Breast epithelium (tissue), 4 donors: ENCODE results near the gene SMARCD3. TPM values are rescaled to one million over a fixed set of nuclear protein-coding genes. Genes with fewer than 3 reads are reported as not detected.
A peak's percentile ranks its signal among the peaks of the same experiment; 100 is the strongest.

ENCODE experiments used
- DNase-seq, 2 donors: peaks; one replicate each; pipeline ENCODE4 v3.0.0-alpha.2; 2019; ENCODE audit warnings: low spot score in 2 of 2
- H3K27ac ChIP-seq, 2 donors: fragments of 200-600 bp; sonication (generic) in 1 of 2; one replicate each; pipeline ENCODE4 v1.5.1; 2016 to 2019; ENCODE audit warnings: mild to moderate bottlenecking in 1 of 2
- H3K27me3 ChIP-seq, 2 donors: fragments of 200-600 bp; sonication (generic) in 1 of 2; one replicate each; pipeline versions ENCODE4 v1.5.1 to v1.6.0; 2017 to 2019; ENCODE audit warnings: control low read depth in 1 of 2, mild to moderate bottlenecking in 1 of 2
- H3K36me3 ChIP-seq: fragments of 200-600 bp; one replicate; pipeline ENCODE4 v1.5.1; 2019
- H3K4me1 ChIP-seq, 2 donors: fragments of 200-600 bp; sonication (generic); one replicate each; pipeline ENCODE4 v1.5.1; 2016 to 2019; ENCODE audit warnings: control low read depth in 1 of 2
- H3K4me3 ChIP-seq, 3 donors: fragments of 200-600 bp; sonication (generic); 1 replicate in 2 of 3; 2 replicates in 1 of 3; pipeline ENCODE4 v1.5.1; 2016 to 2019; ENCODE audit warnings: mild to moderate bottlenecking in 3 of 3, moderate library complexity in 2 of 3
- H3K9me3 ChIP-seq, 2 donors: fragments of 200-600 bp; sonication (generic) in 1 of 2; one replicate each; pipeline ENCODE4 v1.5.1; 2016 to 2019; ENCODE audit warnings: control low read depth in 1 of 2
- POLR2A ChIP-seq: fragments of 450-650 bp; IDR thresholded peaks from one replicate; pipeline ENCODE4 v1.6.1; 2016; ENCODE audit warnings: antibody characterized with exemption, mild to moderate bottlenecking, moderate library complexity
- POLR2AphosphoS5 ChIP-seq, 3 donors: sonication (generic); formaldehyde crosslinking; IDR thresholded peaks; one replicate each; pipeline ENCODE4 v1.6.1; 2017; ENCODE audit warnings: antibody characterized with exemption in 3 of 3
- intact Hi-C: fragments of 100-400 bp; cut with DNase I; formaldehyde crosslinking; loops from one replicate; pipeline ENCODE4 v1.15.1; 2023; ENCODE audit warnings: low total_unique reads
- total RNA-seq, 3 donors: library from RNA; depleted of rRNA; stranded (reverse); fragments of >200 nt; gene quantifications; one replicate each; pipeline ENCODE4 v1.1.0, GENCODE V29; 2016
- TF ChIP-seq, protein P1 (sequence below), 3 donors: fragments of 450-650 bp; IDR thresholded peaks; one replicate each; pipeline ENCODE4 v1.5.1; 2016 to 2017; ENCODE audit warnings: antibody characterized with exemption in 3 of 3, mild to moderate bottlenecking in 3 of 3, moderate library complexity in 3 of 3

SMARCD3 gene
- total RNA-seq: 10 to 100 TPM; 21.3 to 69.5 (median 43.5) TPM

DNA sequence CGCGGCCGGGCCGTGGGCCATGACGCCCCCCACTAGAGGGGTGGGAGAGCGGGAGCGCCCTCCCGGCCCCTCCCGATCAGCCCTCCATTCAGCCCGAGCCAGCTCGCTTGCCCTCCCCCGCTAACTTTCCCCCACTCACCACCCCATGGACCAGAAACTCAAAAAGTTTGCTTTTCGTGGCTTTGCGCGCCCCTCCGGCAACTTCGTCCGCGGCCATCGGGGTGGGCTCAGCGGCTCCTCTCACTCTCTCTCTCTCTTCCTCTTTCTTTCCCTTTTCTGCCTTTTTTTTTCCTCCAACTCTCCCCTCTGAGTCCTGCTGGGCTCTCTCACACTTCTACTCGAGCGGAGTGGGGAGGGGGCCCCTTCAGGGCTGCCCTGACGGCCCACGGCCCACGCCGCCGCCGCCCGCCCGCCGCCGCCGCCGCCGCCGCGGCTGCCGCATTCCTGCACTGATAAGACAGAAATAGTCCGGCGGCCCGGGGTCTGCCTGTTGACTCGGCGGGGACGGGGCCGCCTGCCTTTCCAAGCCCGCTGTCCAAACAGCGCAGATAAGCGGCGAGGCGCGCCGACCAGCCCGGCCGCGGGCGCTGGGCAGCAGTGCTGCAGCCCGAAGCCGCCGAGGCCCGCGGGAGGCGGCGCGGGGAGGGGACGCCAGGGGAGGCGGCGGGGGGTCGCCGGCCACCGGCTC lies at the start of gene SMARCD3:
Gene SMARCD3 (minus strand): TSS at position 349 of the 688 bp plus-strand sequence. CDS start 132 bp downstream, at position 217.
- TF ChIP-seq POLR2A (no peak), POLR2AphosphoS5 (IDR thresholded peaks at IDR 0.05) (no peak)
- TF ChIP-seq, protein P1, sequence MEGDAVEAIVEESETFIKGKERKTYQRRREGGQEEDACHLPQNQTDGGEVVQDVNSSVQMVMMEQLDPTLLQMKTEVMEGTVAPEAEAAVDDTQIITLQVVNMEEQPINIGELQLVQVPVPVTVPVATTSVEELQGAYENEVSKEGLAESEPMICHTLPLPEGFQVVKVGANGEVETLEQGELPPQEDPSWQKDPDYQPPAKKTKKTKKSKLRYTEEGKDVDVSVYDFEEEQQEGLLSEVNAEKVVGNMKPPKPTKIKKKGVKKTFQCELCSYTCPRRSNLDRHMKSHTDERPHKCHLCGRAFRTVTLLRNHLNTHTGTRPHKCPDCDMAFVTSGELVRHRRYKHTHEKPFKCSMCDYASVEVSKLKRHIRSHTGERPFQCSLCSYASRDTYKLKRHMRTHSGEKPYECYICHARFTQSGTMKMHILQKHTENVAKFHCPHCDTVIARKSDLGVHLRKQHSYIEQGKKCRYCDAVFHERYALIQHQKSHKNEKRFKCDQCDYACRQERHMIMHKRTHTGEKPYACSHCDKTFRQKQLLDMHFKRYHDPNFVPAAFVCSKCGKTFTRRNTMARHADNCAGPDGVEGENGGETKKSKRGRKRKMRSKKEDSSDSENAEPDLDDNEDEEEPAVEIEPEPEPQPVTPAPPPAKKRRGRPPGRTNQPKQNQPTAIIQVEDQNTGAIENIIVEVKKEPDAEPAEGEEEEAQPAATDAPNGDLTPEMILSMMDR (IDR thresholded peaks at IDR 0.05): no peak
- H3K27me3 ChIP-seq: no peaks in the 10 kb centered on the region
- no peak for DNase-seq
- peak within 1 kb of the TSS; percentile 58 to 86 (median 68) for H3K4me3 ChIP-seq
- H3K27ac ChIP-seq: peak within 1 kb of the TSS; percentile 84 to 94
- intact Hi-C loops: no loop called here
- H3K4me1 ChIP-seq: peaks cover 9 to 21% of the 10 kb centered on the region in 2 donors
- no peaks in the 10 kb centered on the region for H3K9me3 ChIP-seq
- no peaks in the 10 kb centered on the region for H3K36me3 ChIP-seq

DNA sequence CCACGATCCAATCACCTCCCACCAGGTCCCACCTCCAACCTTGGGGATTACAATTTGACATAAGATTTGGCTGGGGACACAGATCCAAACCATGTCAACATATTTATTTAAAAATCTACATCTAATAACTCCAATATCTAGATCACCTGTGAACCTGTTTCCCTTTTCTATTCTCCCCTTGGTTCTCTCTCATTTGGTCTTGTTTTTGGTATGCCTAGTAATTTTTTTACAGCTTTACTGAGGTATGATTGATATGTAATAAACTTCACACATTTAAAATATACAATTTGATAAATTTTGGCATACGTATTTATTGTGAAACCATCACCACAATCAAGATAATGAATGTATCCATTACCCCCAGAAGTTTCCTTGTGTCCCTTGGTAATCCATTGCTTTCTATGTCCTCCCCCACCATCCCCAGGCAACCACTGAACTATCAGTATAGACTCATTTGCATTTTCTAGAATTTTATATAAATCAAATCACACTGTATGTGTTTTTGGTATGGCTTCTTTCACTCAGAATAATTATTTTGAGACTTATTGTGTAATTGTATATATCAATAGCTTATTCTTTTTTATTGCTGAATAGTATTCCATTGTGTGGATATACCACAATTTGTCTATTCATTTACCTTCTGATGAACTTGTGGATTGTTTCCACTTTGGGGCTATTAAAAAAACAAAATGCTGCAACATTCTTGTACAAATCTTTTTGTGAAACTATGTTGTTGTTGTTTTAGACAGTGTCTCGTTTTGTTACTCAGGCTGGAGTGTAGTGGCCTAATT lies 47.9 kb upstream of the SMARCD3 start:
- Histone ChIP-seq H3K36me3 (no peaks in the 10 kb centered on the region), H3K4me3 (no peak overlapping the region), H3K4me1 (no peaks in the 10 kb centered on the region), H3K9me3 (no peaks in the 10 kb centered on the region), H3K27ac (no peak overlapping the region), H3K27me3 (no peaks in the 10 kb centered on the region)
- TF ChIP-seq POLR2AphosphoS5 (IDR thresholded peaks at IDR 0.05): no peak
- TF ChIP-seq POLR2A: no peak
- TF ChIP-seq, protein P1 (IDR thresholded peaks at IDR 0.05): no peak
- DNase-seq: no peak
- intact Hi-C loops: no loop called here

- Histone ChIP-seq H3K4me1 (no peaks in the 10 kb centered on the region), H3K4me3 (no peak overlapping the region), H3K9me3 (no peaks in the 10 kb centered on the region), H3K27ac (no peak overlapping the region), H3K36me3 (no peaks in the 10 kb centered on the region), H3K27me3 (no peaks in the 10 kb centered on the region)
- no peak for DNase-seq
- TF ChIP-seq POLR2A (no peak), POLR2AphosphoS5 (IDR thresholded peaks at IDR 0.05) (no peak)
- TF ChIP-seq, protein P1 (IDR thresholded peaks at IDR 0.05): no peak
- intact Hi-C loops: no loop called here
Measured at GRCh38 chr7:151292850-151293249, 44.4 kb upstream of the SMARCD3 start.

DNA sequence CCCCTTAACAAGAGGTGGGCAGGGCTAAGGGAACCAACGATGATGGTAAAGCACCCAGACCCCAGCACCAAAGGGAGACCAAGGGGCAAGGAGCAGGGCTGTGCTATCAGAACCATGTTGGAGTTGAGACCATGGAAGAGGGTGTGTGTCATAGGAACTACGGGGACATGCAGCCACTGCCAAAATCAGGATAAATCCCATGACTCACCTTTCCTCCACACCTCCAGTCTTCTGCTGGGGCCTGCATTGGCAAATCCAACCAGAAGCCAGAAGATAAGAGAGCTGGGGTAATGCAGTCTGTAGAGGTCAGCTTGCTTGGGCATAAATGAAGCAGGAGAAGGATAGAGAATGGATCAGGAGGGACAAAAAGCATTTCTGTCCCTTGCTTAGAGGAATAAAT lies 42.7 kb upstream of the SMARCD3 start:
- DNase-seq: no peak
- no peak overlapping the region for H3K4me3 ChIP-seq
- TF ChIP-seq, protein P1 (IDR thresholded peaks at IDR 0.05): no peak
- no peak for TF ChIP-seq POLR2AphosphoS5 (IDR thresholded peaks at IDR 0.05)
- TF ChIP-seq POLR2A: no peak
- H3K9me3 ChIP-seq: no peaks in the 10 kb centered on the region
- no peaks in the 10 kb centered on the region for H3K36me3 ChIP-seq
- H3K4me1 ChIP-seq: no peaks in the 10 kb centered on the region
- intact Hi-C loops: no loop called here
- no peak overlapping the region for H3K27ac ChIP-seq
- no peaks in the 10 kb centered on the region for H3K27me3 ChIP-seq

GRCh38 chr7:151290355-151290760 lies 41.9 kb upstream of the SMARCD3 start:
- intact Hi-C loops: no loop called here
- H3K4me3 ChIP-seq: no peak overlapping the region
- no peak for DNase-seq
- H3K9me3 ChIP-seq: no peaks in the 10 kb centered on the region
- TF ChIP-seq POLR2AphosphoS5 (IDR thresholded peaks at IDR 0.05) (no peak), POLR2A (no peak)
- TF ChIP-seq, protein P1 (IDR thresholded peaks at IDR 0.05): no peak
- no peak overlapping the region for H3K27ac ChIP-seq
- H3K36me3 ChIP-seq: no peaks in the 10 kb centered on the region
- no peaks in the 10 kb centered on the region for H3K27me3 ChIP-seq
- H3K4me1 ChIP-seq: no peaks in the 10 kb centered on the region
